ENCODE data around the gene MGMT. TPM values are rescaled to one million over a fixed set of nuclear protein-coding genes. Genes with fewer than 3 reads are reported as not detected.

Gene MGMT
- total RNA-seq, 1 donor from 2014 or later: 25.9 TPM

GRCh38 chr10:129715805-129716204, 248.8 kb downstream of the MGMT start:
- Mint-ChIP-seq H3K27ac (ENCODE audit: unreplicated experiment) (peak overlapping the region; percentile 37), H3K9me3 (ENCODE audit: unreplicated experiment) (no peaks in the 10 kb centered on the region), H3K4me3 (ENCODE audit: unreplicated experiment) (no peak overlapping the region), H3K36me3 (ENCODE audit: low read depth, unreplicated experiment) (peaks cover 2% of the 10 kb centered on the region), H3K27me3 (ENCODE audit: unreplicated experiment) (no peaks in the 10 kb centered on the region), H3K4me1 (ENCODE audit: unreplicated experiment) (peaks cover 11% of the 10 kb centered on the region)
- DNase-seq (ENCODE audit: low spot score): no peak
- TF ChIP-seq CTCF (IDR thresholded peaks at IDR 0.05; ENCODE audit: unreplicated experiment): no peak

- Mint-ChIP-seq H3K4me3 (ENCODE audit: unreplicated experiment) (no peak overlapping the region), H3K36me3 (ENCODE audit: low read depth, unreplicated experiment) (peaks cover 6% of the 10 kb centered on the region), H3K9me3 (ENCODE audit: unreplicated experiment) (no peaks in the 10 kb centered on the region), H3K4me1 (ENCODE audit: unreplicated experiment) (peaks cover 8% of the 10 kb centered on the region), H3K27ac (ENCODE audit: unreplicated experiment) (peak overlapping the region; percentile 37), H3K27me3 (ENCODE audit: unreplicated experiment) (no peaks in the 10 kb centered on the region)
- TF ChIP-seq CTCF (IDR thresholded peaks at IDR 0.05; ENCODE audit: unreplicated experiment): no peak
- no peak for DNase-seq (ENCODE audit: low spot score)
These were observed 249.2 kb downstream of the MGMT start for GRCh38 chr10:129716211-129716681.

- Mint-ChIP-seq H3K36me3 (ENCODE audit: low read depth, unreplicated experiment) (peaks cover 6% of the 10 kb centered on the region), H3K4me1 (ENCODE audit: unreplicated experiment) (peaks cover 4% of the 10 kb centered on the region), H3K27me3 (ENCODE audit: unreplicated experiment) (no peaks in the 10 kb centered on the region), H3K27ac (ENCODE audit: unreplicated experiment) (no peak overlapping the region), H3K4me3 (ENCODE audit: unreplicated experiment) (no peak overlapping the region), H3K9me3 (ENCODE audit: unreplicated experiment) (no peaks in the 10 kb centered on the region)
- no peak for TF ChIP-seq CTCF (IDR thresholded peaks at IDR 0.05; ENCODE audit: unreplicated experiment)
- no peak for DNase-seq (ENCODE audit: low spot score)
These were observed 249.8 kb downstream of the MGMT start for GRCh38 chr10:129716881-129717280.

- DNase-seq (ENCODE audit: low spot score): no peak
- Mint-ChIP-seq H3K27ac (ENCODE audit: unreplicated experiment) (no peak overlapping the region), H3K4me3 (ENCODE audit: unreplicated experiment) (no peak overlapping the region), H3K27me3 (ENCODE audit: unreplicated experiment) (no peaks in the 10 kb centered on the region), H3K4me1 (ENCODE audit: unreplicated experiment) (peaks cover 4% of the 10 kb centered on the region), H3K36me3 (ENCODE audit: low read depth, unreplicated experiment) (peaks cover 6% of the 10 kb centered on the region), H3K9me3 (ENCODE audit: unreplicated experiment) (no peaks in the 10 kb centered on the region)
- no peak for TF ChIP-seq CTCF (IDR thresholded peaks at IDR 0.05; ENCODE audit: unreplicated experiment)
These were observed 250.9 kb downstream of the MGMT start for GRCh38 chr10:129717816-129718547.
